Measurements from ENCODE around the gene DMGDH.

Gene DMGDH

GRCh38 chr5:79081779-79082178, 12.3 kb upstream of the DMGDH start:
- TF ChIP-seq, protein P1, sequence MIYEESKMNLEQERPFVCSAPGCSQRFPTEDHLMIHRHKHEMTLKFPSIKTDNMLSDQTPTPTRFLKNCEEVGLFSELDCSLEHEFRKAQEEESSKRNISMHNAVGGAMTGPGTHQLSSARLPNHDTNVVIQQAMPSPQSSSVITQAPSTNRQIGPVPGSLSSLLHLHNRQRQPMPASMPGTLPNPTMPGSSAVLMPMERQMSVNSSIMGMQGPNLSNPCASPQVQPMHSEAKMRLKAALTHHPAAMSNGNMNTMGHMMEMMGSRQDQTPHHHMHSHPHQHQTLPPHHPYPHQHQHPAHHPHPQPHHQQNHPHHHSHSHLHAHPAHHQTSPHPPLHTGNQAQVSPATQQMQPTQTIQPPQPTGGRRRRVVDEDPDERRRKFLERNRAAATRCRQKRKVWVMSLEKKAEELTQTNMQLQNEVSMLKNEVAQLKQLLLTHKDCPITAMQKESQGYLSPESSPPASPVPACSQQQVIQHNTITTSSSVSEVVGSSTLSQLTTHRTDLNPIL (CRISPR knock-in tag; IDR thresholded peaks at IDR 0.05; ENCODE audit: low read depth), result no peak
- TF ChIP-seq ARNTL (CRISPR knock-in tag; IDR thresholded peaks at IDR 0.05; ENCODE audit: borderline replicate concordance, low read depth), result no peak
- no peak for TF ChIP-seq POU6F1 (CRISPR knock-in tag; IDR thresholded peaks at IDR 0.05; ENCODE audit: borderline replicate concordance, low read depth)
- no peak for TF ChIP-seq CSDC2 (CRISPR knock-in tag; IDR thresholded peaks at IDR 0.05)
- no peak for ATAC-seq

GRCh38 chr5:79080804-79081203, 11.3 kb upstream of the DMGDH start:
- no peak for TF ChIP-seq RARB (CRISPR knock-in tag; IDR thresholded peaks at IDR 0.05)
- no peak for TF ChIP-seq ESRRG (CRISPR knock-in tag; IDR thresholded peaks at IDR 0.05)
- no peak for TF ChIP-seq CSDC2 (CRISPR knock-in tag; IDR thresholded peaks at IDR 0.05)
- TF ChIP-seq TOX (CRISPR knock-in tag; IDR thresholded peaks at IDR 0.05; ENCODE audit: borderline replicate concordance), result no peak
- no peak for TF ChIP-seq ARNTL (CRISPR knock-in tag; IDR thresholded peaks at IDR 0.05; ENCODE audit: borderline replicate concordance, low read depth)
- no peak for TF ChIP-seq ZFP30 (CRISPR knock-in tag; IDR thresholded peaks at IDR 0.05)
- no peak for TF ChIP-seq GLIS3 (CRISPR knock-in tag; IDR thresholded peaks at IDR 0.05)
- TF ChIP-seq, protein P2, sequence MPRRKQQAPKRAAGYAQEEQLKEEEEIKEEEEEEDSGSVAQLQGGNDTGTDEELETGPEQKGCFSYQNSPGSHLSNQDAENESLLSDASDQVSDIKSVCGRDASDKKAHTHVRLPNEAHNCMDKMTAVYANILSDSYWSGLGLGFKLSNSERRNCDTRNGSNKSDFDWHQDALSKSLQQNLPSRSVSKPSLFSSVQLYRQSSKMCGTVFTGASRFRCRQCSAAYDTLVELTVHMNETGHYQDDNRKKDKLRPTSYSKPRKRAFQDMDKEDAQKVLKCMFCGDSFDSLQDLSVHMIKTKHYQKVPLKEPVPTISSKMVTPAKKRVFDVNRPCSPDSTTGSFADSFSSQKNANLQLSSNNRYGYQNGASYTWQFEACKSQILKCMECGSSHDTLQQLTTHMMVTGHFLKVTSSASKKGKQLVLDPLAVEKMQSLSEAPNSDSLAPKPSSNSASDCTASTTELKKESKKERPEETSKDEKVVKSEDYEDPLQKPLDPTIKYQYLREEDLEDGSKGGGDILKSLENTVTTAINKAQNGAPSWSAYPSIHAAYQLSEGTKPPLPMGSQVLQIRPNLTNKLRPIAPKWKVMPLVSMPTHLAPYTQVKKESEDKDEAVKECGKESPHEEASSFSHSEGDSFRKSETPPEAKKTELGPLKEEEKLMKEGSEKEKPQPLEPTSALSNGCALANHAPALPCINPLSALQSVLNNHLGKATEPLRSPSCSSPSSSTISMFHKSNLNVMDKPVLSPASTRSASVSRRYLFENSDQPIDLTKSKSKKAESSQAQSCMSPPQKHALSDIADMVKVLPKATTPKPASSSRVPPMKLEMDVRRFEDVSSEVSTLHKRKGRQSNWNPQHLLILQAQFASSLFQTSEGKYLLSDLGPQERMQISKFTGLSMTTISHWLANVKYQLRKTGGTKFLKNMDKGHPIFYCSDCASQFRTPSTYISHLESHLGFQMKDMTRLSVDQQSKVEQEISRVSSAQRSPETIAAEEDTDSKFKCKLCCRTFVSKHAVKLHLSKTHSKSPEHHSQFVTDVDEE (CRISPR knock-in tag; IDR thresholded peaks at IDR 0.05), result no peak
- TF ChIP-seq ZNF70 (CRISPR knock-in tag; IDR thresholded peaks at IDR 0.05), result no peak
- no peak for TF ChIP-seq ZFP3 (CRISPR knock-in tag; IDR thresholded peaks at IDR 0.05)
- no peak for TF ChIP-seq BACH2 (CRISPR knock-in tag; IDR thresholded peaks at IDR 0.05; ENCODE audit: borderline replicate concordance)
- TF ChIP-seq ISL1 (CRISPR knock-in tag; IDR thresholded peaks at IDR 0.05), result no peak
- ATAC-seq, result no peak

- peak; percentile 53 for ATAC-seq
- TF ChIP-seq ZNF70 (CRISPR knock-in tag; IDR thresholded peaks at IDR 0.05) (no peak), TOX (CRISPR knock-in tag; IDR thresholded peaks at IDR 0.05; ENCODE audit: borderline replicate concordance) (no peak), POU6F1 (CRISPR knock-in tag; IDR thresholded peaks at IDR 0.05; ENCODE audit: borderline replicate concordance, low read depth) (no peak), ESRRG (CRISPR knock-in tag; IDR thresholded peaks at IDR 0.05) (no peak), ZC3H10 (CRISPR knock-in tag; IDR thresholded peaks at IDR 0.05) (no peak), ISL1 (CRISPR knock-in tag; IDR thresholded peaks at IDR 0.05) (no peak), ZFP3 (CRISPR knock-in tag; IDR thresholded peaks at IDR 0.05) (no peak), ARNTL (CRISPR knock-in tag; IDR thresholded peaks at IDR 0.05; ENCODE audit: borderline replicate concordance, low read depth) (no peak), BACH2 (CRISPR knock-in tag; IDR thresholded peaks at IDR 0.05; ENCODE audit: borderline replicate concordance) (no peak), RARB (CRISPR knock-in tag; IDR thresholded peaks at IDR 0.05) (no peak), GLIS3 (CRISPR knock-in tag; IDR thresholded peaks at IDR 0.05) (no peak), ZNF8 (CRISPR knock-in tag; IDR thresholded peaks at IDR 0.05) (no peak), CSDC2 (CRISPR knock-in tag; IDR thresholded peaks at IDR 0.05) (no peak)
- TF ChIP-seq, protein P1 (CRISPR knock-in tag; IDR thresholded peaks at IDR 0.05; ENCODE audit: low read depth), result no peak
- TF ChIP-seq, protein P3, sequence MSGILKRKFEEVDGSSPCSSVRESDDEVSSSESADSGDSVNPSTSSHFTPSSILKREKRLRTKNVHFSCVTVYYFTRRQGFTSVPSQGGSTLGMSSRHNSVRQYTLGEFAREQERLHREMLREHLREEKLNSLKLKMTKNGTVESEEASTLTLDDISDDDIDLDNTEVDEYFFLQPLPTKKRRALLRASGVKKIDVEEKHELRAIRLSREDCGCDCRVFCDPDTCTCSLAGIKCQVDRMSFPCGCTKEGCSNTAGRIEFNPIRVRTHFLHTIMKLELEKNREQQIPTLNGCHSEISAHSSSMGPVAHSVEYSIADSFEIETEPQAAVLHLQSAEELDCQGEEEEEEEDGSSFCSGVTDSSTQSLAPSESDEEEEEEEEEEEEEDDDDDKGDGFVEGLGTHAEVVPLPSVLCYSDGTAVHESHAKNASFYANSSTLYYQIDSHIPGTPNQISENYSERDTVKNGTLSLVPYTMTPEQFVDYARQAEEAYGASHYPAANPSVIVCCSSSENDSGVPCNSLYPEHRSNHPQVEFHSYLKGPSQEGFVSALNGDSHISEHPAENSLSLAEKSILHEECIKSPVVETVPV (CRISPR knock-in tag; IDR thresholded peaks at IDR 0.05), result no peak
Measured at GRCh38 chr5:79077680-79078365, 8.3 kb upstream of the DMGDH start.

Measured in SK-N-SH treated with all-trans-retinoic acid at 6 μM for 48 hours (cell line).